Upper lobe of left lung (tissue), 6 donors: ENCODE data around the gene SCUBE1. TPM values are rescaled to one million over a fixed set of nuclear protein-coding genes. Genes with fewer than 3 reads are reported as not detected.

Source experiments
- ATAC-seq, 2 donors: fragments of 200-7000 bp; cut with Tn5 transposase; one replicate each; pipeline ENCODE4 v1.9.1; 2022; ENCODE audit warnings: mild to moderate bottlenecking in 2 of 2, moderate library complexity in 2 of 2; ENCODE audit not compliant: low FRiP score in 2 of 2
- DNase-seq, 2 donors: peaks; one replicate each; pipeline ENCODE4 v3.0.0-alpha.2; 2019 to 2020
- H3K27ac ChIP-seq, 4 donors: fragments of 200-600 bp; sonication (generic); one replicate each; pipeline ENCODE4 v1.5.1; 2016 to 2019
- H3K27me3 ChIP-seq, 4 donors: fragments of 200-600 bp; sonication (generic); one replicate each; pipeline ENCODE4 v1.5.1; 2017 to 2019
- H3K36me3 ChIP-seq, 4 donors: fragments of 200-600 bp; sonication (generic); one replicate each; pipeline ENCODE4 v1.5.1; 2016 to 2019
- H3K4me1 ChIP-seq, 4 donors: fragments of 200-600 bp; sonication (generic); one replicate each; pipeline ENCODE4 v1.5.1; 2018 to 2019
- H3K4me3 ChIP-seq, 4 donors: fragments of 200-600 bp; sonication (generic); one replicate each; pipeline ENCODE4 v1.5.1; 2017 to 2019; ENCODE audit warnings: mild to moderate bottlenecking in 2 of 4, moderate library complexity in 1 of 4
- H3K9me3 ChIP-seq, 4 donors: fragments of 200-600 bp; sonication (generic); one replicate each; pipeline ENCODE4 v1.5.1; 2018 to 2019
- CTCF ChIP-seq, 6 experiments: fragments of 450-650 bp in 4 of 6; fragments of 200-600 bp in 2 of 6; sonication (generic) in 2 of 6; IDR thresholded peaks; one replicate each; pipeline ENCODE4 v1.5.1; 2016 to 2019; ENCODE audit warnings: antibody characterized with exemption in 6 of 6
- EP300 ChIP-seq, 4 donors: sonication (generic); formaldehyde crosslinking; IDR thresholded peaks; one replicate each; pipeline ENCODE4 v1.5.1; 2017; ENCODE audit warnings: antibody characterized with exemption in 4 of 4, control low read depth in 2 of 4
- POLR2A ChIP-seq, 4 donors: fragments of 450-650 bp; IDR thresholded peaks; one replicate each; pipeline ENCODE4 v1.5.1; 2016 to 2017; ENCODE audit warnings: antibody characterized with exemption in 4 of 4, mild to moderate bottlenecking in 2 of 4
- POLR2AphosphoS5 ChIP-seq, 2 donors: sonication (generic); formaldehyde crosslinking; IDR thresholded peaks; one replicate each; pipeline ENCODE4 v1.5.1; 2017; ENCODE audit warnings: antibody characterized with exemption in 2 of 2
- WGBS, 2 donors: methylation state at CpG; one replicate each; pipeline ENCODE4 v1.1.5; 2017 to 2018; 5-methylcytosine and 5-hydroxymethylcytosine counted together
- total RNA-seq, 6 donors: library from RNA; depleted of rRNA in 4 of 6; stranded (reverse); fragments of >200 nt in 4 of 6; gene quantifications; one replicate each; pipeline versions ENCODE4 v1.1.0 to v1.2.1, GENCODE V29; 2016 to 2021
- donor health status: DM: no; HTN: no; CAD: no; lungs with moderate emphysema.
- donor health status: DM: no; HTN: yes; CAD: no; lungs with severe emphysema.

Gene SCUBE1
- total RNA-seq, 6 donors from 2014 or later = 9.7 to 55.9 (median 20.8) TPM

- DNase-seq = no peak
- ATAC-seq = no peak
- Histone ChIP-seq H3K36me3 (peaks cover 0 to 14% (median 0%) of the 10 kb centered on the region in 4 donors), H3K4me3 (no peak overlapping the region), H3K27me3 (no peaks in the 10 kb centered on the region), H3K9me3 (no peaks in the 10 kb centered on the region), H3K27ac (no peak overlapping the region), H3K4me1 (peaks cover 0 to 4% (median 0%) of the 10 kb centered on the region in 4 donors)
- 92% methylated on average over 13 of the region's 13 CpGs for WGBS, 2 donors
- TF ChIP-seq POLR2A (IDR thresholded peaks at IDR 0.05) (no peak), POLR2AphosphoS5 (IDR thresholded peaks at IDR 0.05) (no peak), EP300 (IDR thresholded peaks at IDR 0.05) (no peak), CTCF (IDR thresholded peaks at IDR 0.05) (no peak)
Measured at GRCh38 chr22:43207386-43207785, 135.8 kb downstream of the SCUBE1 start.

- H3K4me1 ChIP-seq = peaks cover 0 to 4% (median 0%) of the 10 kb centered on the region in 4 donors
- no peak overlapping the region for H3K4me3 ChIP-seq
- peak in 1 of 2 donors; percentile 32 for DNase-seq
- H3K9me3 ChIP-seq = no peaks in the 10 kb centered on the region
- peaks cover 0 to 14% (median 0%) of the 10 kb centered on the region in 4 donors for H3K36me3 ChIP-seq
- TF ChIP-seq EP300 (IDR thresholded peaks at IDR 0.05) = no peak
- no peak for TF ChIP-seq POLR2AphosphoS5 (IDR thresholded peaks at IDR 0.05)
- no peak for TF ChIP-seq CTCF (IDR thresholded peaks at IDR 0.05)
- no peak for TF ChIP-seq POLR2A (IDR thresholded peaks at IDR 0.05)
- WGBS, 2 donors = 41 to 45% methylated on average over 17 to 21 of the region's 23 CpGs
- ATAC-seq = no peak
- no peak overlapping the region for H3K27ac ChIP-seq
- no peaks in the 10 kb centered on the region for H3K27me3 ChIP-seq
Measured at GRCh38 chr22:43206509-43207161, 136.5 kb downstream of the SCUBE1 start.

- TF ChIP-seq POLR2A (IDR thresholded peaks at IDR 0.05) (no peak), EP300 (IDR thresholded peaks at IDR 0.05) (no peak), CTCF (IDR thresholded peaks at IDR 0.05) (no peak), POLR2AphosphoS5 (IDR thresholded peaks at IDR 0.05) (no peak)
- peaks cover 0 to 4% (median 0%) of the 10 kb centered on the region in 4 donors for H3K4me1 ChIP-seq
- H3K27ac ChIP-seq = no peak overlapping the region
- no peak overlapping the region for H3K4me3 ChIP-seq
- WGBS, 2 donors = 59 to 74% methylated on average over 5 of the region's 5 CpGs
- H3K36me3 ChIP-seq = peaks cover 0 to 14% (median 0%) of the 10 kb centered on the region in 4 donors
- no peaks in the 10 kb centered on the region for H3K9me3 ChIP-seq
- no peak for DNase-seq
- H3K27me3 ChIP-seq = no peaks in the 10 kb centered on the region
- no peak for ATAC-seq
Measured at GRCh38 chr22:43205748-43206508, 137.2 kb downstream of the SCUBE1 start.

- no peak for TF ChIP-seq EP300 (IDR thresholded peaks at IDR 0.05)
- TF ChIP-seq CTCF (IDR thresholded peaks at IDR 0.05) = no peak
- no peak for TF ChIP-seq POLR2A (IDR thresholded peaks at IDR 0.05)
- no peak for TF ChIP-seq POLR2AphosphoS5 (IDR thresholded peaks at IDR 0.05)
- no peak overlapping the region for H3K4me3 ChIP-seq
- H3K9me3 ChIP-seq = no peaks in the 10 kb centered on the region
- no peak overlapping the region for H3K27ac ChIP-seq
- peak in 1 of 2 donors; percentile 30 for DNase-seq
- ATAC-seq = no peak
- 91 to 92% methylated on average over 4 to 9 of the region's 9 CpGs for WGBS, 2 donors
- H3K4me1 ChIP-seq = peaks cover 0 to 4% (median 0%) of the 10 kb centered on the region in 4 donors
- peaks cover 0 to 10% (median 0%) of the 10 kb centered on the region in 4 donors for H3K36me3 ChIP-seq
- no peaks in the 10 kb centered on the region for H3K27me3 ChIP-seq
Measured at GRCh38 chr22:43205261-43205691, 137.9 kb downstream of the SCUBE1 start.
